LNCAP (cell line): ENCODE data around the gene ARHGAP23.
A peak's percentile ranks its signal among the peaks of the same experiment; 100 is the strongest.

Experiments used
- TF ChIP-seq, protein P1 (sequence below): fragments of 450-650 bp; IDR thresholded peaks from 2 replicates; pipeline ENCODE4 v1.5.1; 2017; ENCODE audit warnings: mild to moderate bottlenecking

The ARHGAP23 gene

DNA sequence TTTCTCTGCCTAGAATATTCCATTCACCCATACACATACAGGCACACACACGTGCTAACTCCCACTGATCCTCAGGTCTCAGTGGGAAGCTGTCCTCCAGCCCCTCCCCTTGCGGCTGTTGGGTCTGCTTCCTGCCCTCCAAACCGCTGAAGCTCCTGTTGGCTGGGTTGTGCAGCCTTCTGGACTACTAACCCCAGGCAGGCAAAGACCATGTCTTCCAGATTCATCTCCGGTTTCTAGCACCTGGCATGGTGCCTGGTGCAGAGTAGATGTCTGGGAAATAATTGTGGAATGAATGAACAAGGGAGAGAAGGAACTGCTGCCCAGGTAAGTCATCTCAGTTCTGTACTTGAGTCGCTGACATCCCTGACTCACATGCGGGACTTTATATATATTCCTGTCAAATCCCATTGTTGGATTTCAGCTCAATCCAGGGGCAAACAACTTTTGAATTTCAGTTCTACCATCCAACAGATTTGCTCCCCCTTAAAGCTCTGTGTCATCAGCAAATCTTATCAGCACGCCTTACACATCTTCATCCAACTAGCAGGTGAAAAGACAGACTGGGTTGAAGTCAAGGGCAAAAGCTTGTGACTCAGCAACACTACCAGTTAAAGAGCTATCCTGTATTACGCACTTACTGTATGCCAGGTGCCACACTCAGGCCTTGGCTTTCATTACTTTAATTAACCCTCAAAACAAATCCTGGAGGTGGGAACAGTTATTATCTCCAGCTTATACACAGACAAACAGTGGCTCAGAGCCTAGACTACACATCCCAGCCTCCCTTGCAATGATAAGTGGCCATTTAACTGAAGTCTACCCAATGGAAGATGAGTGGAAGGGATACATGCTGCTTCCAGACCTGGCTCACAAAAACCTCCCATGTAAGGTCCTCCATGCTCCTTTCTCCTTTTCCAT lies 126.4 kb downstream of the ARHGAP23 start:
- TF ChIP-seq, protein P1, sequence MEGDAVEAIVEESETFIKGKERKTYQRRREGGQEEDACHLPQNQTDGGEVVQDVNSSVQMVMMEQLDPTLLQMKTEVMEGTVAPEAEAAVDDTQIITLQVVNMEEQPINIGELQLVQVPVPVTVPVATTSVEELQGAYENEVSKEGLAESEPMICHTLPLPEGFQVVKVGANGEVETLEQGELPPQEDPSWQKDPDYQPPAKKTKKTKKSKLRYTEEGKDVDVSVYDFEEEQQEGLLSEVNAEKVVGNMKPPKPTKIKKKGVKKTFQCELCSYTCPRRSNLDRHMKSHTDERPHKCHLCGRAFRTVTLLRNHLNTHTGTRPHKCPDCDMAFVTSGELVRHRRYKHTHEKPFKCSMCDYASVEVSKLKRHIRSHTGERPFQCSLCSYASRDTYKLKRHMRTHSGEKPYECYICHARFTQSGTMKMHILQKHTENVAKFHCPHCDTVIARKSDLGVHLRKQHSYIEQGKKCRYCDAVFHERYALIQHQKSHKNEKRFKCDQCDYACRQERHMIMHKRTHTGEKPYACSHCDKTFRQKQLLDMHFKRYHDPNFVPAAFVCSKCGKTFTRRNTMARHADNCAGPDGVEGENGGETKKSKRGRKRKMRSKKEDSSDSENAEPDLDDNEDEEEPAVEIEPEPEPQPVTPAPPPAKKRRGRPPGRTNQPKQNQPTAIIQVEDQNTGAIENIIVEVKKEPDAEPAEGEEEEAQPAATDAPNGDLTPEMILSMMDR: no peak

DNA sequence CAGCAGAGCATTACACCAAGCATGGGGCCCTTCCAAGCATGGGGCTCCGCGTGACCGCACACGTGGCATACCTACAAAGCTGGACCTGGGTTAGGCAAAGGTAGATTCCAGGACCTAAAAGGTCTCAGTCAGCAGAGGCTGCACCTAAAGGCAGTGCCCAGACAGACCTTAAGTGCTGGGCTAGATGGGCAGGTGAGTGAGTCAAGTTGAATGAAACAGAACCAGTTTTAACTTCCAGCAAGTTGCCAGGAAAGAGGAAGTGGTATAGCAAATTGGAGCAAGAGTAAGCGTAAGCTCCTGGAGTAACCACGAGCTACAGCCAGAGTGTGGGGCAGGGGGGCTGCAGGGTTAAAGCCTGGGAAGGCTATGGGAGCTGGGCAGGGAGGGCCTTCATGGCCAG lies 128.0 kb downstream of the ARHGAP23 start:
- TF ChIP-seq, protein P1: no peak

DNA sequence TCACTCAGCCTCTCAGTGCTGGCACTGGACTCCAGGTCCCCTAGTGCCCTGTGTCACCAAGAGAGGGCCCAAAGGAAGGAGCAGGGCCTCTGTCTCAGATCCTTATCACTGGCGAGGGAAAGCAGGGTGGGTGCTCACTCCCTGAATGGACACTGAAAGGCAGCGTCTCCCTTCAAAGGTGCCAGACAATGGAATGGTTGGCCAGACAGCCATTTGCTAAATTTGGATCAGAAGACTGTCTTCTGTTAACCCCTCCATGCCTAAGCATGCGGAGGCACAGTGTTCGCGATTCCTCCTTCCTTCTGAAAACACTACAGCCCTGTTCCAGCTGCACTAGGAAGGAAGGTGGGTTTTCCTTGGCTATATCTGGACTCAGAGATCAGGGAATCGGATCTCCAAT lies 129.1 kb downstream of the ARHGAP23 start:
- TF ChIP-seq, protein P1: no peak

DNA sequence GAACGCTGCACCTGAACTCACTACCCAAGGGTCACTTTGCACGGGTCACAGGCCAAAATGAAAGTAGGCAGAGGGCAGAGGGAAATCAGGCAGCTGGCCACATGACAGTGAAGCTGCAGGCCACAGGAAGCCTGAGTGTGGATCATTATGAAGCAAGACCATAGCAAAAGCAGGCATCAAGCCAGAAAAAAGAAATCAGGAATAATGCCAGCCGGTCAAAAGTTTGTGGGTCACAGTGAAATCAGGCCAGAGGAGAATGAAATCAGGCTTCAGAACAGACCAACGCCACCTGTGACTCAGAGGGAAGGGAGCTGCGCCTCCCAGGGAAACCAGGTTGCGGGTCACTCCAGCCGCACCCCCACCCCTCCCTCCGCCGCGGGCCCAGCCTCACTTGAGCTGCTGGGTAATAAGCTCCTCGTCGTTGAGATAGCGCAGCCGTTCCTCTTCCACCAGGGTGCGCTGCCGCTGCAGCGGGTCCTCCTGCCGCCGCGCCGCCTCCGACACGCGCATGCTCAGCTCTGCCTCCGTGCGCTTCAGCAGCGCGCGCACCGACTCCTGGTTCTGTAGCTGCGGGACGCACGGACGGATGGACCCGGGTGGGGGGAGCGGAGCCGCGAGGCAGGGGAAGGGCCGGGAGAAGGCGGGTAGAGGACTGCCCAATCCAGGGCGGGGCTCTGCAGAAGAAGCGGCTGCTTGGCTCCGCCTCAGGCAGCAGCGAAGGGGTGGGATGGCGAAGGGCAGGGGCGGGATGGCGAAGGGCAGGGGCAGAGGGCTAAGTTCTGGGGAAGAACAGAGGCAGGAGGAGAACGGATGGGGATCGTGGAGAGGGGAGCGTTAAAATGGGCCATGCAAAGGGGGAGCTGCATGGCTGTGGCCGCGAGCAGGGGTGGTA lies 129.8 kb downstream of the ARHGAP23 start:
- TF ChIP-seq, protein P1: peak; percentile 92

DNA sequence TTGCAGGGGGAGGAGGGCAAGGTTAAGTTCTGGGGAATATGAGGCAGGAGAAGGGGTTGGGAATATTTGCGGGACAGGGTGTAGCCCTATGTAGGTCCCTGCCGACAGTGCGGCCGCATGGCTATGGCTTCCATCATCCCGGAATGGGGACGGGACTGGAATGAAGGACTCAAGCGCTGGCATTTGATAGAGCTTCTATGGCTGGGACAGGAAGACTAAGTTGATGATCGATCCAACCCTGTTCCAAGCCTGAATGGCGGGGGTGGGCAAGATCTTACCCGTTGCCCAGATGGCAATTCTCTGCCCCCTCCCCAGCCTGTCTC lies 130.4 kb downstream of the ARHGAP23 start:
- TF ChIP-seq, protein P1: no peak

DNA sequence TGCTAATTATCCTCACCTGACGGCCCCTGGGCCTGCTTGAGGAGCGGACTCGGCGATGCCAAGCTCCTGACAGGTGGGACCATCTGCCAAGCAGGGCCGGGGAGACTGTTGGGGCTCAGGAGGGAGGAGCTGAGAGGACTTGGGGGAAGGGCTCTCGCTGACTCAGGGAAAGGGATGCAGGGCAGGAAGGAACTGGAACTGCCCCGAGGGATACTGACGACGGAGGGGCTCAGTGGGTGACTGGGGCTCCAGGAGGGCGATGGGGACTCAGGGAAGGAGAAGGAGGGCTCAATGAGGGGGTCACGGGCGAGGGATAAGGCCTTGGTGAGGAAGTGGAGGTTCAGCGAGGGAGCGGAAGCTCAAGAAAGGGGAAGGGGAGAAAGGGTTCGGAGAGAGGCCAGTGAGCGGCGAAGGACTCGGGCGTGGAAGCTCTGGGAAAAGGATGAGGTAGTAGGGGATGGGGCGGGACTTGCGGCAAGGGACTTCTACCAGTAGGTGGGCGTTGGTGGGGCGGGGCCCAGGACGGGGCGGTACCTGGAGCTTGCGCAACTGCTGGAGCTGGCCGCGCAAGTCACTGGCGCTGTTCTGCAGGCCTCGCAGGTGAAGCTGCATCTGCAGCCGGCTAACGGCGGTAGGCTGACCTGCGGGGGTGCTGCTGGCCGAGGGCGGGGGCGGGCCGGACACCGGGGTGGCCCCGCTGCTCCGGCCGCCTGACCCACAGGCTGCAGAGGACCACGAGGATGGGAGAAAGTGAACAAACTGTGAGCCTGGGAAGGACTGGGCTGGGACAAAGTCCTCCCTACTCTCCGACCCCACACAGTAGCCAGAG lies 131.0 kb downstream of the ARHGAP23 start:
- TF ChIP-seq, protein P1: no peak

DNA sequence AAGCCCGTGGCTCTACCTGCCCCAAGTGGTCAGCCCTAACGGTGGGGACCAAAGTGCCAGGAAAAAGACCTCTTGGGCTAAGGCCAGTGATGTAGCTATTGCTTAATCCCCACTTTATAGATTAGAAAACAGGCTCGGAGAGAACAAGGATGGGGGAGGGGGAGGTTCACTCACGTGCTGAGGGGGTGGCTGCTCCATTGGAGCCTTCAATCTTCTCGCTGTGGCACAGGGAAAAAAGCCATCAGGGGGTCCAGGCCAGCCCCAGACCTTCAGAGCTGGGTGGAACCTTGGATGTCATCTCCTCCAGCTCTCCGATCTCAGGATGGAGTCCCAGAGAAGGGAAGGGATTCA lies 131.6 kb downstream of the ARHGAP23 start:
- TF ChIP-seq, protein P1: no peak
